GM12873 (cell line): Measurements from ENCODE around the gene DSCAML1.

ENCODE experiments used
- TF ChIP-seq, protein P1 (sequence below): IDR thresholded peaks from 2 replicates; pipeline ENCODE4 v1.5.1; 2012; ENCODE audit warnings: low read depth, mild to moderate bottlenecking, moderate library complexity, low read length, control low read depth; ENCODE audit not compliant: insufficient read depth; ENCODE audit errors: missing control alignments

DSCAML1 gene

GRCh38 chr11:117806846-117807245 is 9.8 kb upstream of the DSCAML1 start:
- TF ChIP-seq, protein P1, sequence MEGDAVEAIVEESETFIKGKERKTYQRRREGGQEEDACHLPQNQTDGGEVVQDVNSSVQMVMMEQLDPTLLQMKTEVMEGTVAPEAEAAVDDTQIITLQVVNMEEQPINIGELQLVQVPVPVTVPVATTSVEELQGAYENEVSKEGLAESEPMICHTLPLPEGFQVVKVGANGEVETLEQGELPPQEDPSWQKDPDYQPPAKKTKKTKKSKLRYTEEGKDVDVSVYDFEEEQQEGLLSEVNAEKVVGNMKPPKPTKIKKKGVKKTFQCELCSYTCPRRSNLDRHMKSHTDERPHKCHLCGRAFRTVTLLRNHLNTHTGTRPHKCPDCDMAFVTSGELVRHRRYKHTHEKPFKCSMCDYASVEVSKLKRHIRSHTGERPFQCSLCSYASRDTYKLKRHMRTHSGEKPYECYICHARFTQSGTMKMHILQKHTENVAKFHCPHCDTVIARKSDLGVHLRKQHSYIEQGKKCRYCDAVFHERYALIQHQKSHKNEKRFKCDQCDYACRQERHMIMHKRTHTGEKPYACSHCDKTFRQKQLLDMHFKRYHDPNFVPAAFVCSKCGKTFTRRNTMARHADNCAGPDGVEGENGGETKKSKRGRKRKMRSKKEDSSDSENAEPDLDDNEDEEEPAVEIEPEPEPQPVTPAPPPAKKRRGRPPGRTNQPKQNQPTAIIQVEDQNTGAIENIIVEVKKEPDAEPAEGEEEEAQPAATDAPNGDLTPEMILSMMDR: no peak

DNA sequence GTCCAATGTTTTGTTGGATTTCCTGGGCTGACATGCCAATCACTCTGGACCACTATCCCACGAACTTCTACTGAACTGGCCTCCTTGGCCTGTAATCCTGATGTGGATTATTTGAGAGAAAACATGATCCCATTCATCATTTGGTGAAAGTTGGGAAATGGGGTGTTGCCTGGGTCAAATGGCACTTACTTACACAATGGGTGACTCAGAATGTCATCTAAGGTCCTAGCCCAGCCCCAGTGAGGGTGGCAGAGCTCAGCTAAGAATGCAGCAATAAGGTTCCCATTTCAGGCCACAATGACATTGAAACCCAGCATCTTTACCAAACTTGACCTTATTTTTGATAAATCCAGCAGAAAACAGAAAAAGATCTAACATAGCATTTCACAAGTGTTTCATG is 8.0 kb upstream of the DSCAML1 start:
- TF ChIP-seq, protein P1: no peak

GRCh38 chr11:117803896-117804295 is 6.9 kb upstream of the DSCAML1 start:
- TF ChIP-seq, protein P1: no peak

- TF ChIP-seq, protein P1: no peak
These were observed 2.6 kb upstream of the DSCAML1 start for GRCh38 chr11:117799634-117800033.

DNA sequence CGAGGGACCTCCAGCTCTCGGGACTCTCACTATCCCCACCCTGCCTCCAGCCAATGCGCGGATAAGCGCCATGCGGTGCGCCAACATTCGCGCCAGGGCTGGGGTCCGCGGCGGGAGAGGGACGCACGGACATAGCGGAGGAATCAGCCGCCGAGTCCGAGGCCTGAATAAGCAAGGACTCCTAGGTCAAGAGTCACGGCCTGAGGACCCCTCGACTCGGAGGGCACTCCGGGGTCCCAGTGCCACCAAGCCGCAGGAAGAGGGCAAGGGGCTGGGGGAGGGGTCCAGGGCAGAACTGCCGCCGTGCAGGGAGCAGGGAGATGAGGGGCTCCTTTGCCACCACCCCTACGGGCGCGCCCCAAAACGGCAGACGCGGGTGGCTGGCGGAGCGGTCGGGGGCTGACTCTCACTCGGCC is 552 bp downstream of the DSCAML1 start:
- TF ChIP-seq, protein P1: no peak

GRCh38 chr11:117795638-117796455 is 1.2 kb downstream of the DSCAML1 start:
- TF ChIP-seq, protein P1: no peak

DNA sequence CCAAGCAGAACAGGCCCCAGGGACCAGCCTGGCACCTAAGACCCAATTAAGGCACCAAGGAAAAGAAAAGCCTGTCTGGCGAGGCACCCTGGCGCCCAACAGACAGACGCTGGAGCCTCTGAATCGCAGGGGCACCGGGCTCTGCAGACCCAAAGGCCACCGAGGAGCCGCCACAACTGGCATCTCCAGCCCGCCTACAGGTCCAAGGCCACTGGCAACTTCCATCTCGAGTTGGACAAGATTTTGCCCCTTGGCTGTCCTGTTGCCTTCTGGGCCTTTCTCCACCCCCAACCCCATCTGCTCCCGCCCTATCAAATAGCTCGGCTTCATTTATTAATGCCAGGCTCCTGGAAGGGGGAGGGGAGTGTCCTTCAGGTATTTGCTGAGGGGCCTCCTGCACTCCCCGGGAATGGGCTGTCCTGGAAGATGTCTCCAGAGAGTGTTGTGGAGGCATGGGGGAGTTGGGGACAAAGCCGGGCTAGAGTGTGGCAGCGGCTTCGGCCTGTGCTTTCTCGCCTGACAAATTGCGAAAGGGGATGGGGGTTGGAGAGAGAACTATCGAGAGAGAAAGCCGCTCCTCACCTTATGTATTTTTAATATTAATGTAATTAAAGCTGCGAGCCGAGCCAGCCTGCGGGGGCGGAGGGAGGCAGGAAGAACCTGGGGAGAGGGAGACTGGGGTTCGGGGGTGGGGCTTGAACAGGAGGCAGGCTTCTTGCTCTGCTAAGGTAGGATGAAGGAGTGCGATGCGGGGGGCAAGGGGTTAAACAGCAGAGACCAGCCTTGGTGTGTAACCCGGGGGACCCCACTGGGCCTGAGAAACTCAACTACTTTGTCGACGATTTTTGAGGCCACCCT is 2.0 kb downstream of the DSCAML1 start:
- TF ChIP-seq, protein P1: no peak
